Non-pigmented ciliary epithelial cell (primary cell): Measurements from ENCODE around the gene STAT4.

ENCODE experiments used
- DNase-seq: peaks from one replicate; pipeline ENCODE4 v3.0.0-alpha.2; 2010; ENCODE audit warnings: low read depth

Gene STAT4

DNA sequence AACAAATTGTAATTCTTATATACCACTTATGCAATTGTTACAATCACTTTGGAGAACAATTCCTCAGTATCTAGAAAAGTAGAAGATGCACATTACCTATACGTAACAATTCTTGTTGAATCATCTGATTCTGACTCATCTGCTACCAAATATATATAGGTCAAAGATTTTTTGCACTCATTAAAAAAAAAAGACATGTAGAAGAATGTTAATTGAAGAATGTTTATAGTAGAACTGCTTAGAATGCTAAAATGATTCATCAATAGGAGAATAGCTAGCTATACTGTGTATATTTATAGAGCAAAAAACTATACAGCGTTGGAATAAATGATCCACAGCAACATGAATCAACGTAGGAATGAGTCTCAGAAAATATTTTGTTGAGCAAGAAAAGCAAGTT lies 107.4 kb downstream of the STAT4 start:
- DNase-seq: no peak

DNA sequence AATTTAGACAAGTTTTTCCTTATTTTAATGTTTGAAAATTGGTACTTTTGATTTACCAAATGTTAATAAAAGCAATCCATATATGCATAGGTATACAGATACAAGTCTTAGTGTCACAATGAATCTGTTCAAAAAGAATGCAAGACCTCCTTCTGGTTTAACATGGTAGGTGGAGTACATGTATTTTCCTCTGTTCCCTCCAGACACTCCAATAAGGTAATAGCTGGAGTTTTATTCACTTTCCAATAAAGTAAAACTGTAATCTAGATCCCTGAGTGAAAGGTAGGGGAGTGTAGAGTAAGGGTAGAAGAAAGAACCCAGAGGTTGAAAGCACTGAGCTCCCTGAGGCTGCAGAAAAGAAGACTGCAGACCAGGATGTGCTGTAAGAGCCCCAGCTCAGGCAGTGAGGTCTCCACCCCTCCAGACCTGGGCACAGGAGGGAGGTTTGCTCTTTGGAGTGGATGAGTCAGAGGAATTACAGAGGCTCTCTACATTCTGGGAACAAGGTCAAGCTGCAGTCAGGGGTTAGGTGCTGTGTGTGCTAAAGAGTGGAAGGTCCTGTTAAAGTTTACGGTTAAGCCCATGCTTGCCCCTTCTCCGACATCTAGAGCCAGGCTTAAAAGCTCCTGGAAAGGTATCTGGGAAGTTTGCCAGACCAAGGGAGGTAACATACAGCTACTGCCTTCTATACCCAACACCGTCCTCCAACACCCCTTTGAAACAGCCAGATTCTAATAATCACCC lies 109.2 kb downstream of the STAT4 start:
- no peak for DNase-seq

GRCh38 chr2:191039616-191040015 lies 111.2 kb downstream of the STAT4 start:
- no peak for DNase-seq

DNA sequence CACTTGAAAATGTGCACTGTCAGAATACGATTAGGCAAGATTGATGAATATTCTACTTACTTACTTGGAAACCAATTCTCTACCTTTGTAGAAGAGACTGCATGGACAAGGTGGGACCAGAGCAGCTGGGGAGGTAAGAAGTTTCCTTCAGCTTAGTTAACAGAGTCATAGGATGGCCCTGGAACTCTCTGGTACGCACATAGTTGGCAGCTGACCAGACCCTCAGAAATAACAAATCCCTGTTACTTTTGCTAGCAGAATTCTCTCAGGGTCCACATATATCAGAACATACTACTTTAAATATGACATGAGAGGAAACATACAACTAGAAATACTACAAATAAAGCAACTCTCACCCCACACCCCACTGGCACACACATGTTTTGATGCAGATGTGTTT lies 112.1 kb downstream of the STAT4 start:
- no peak for DNase-seq

DNA sequence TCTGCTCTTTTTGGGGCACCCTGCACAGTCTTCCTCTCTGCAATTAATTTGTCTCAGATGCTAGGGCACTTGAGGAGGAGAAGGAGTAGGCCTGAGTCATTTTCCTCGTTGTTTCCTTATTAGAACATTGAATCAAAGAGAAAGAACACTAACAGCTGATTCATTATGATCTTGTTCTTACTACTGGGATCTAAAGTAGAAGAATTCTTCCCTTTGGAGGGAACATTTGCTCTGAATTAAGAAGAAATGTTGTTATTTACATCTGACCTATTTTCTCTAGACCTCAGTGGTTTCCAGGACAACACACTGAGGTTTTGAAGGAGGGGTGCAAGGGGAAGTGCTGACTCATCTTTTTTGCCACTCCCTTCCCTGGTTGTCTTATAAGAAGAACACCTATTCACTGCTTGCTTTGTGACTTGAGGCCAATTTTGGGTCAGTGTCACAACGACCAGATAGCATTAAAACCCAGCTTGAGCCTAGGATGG lies 112.5 kb downstream of the STAT4 start:
- DNase-seq: no peak

GRCh38 chr2:191037351-191037750 lies 113.4 kb downstream of the STAT4 start:
- DNase-seq: no peak

DNA sequence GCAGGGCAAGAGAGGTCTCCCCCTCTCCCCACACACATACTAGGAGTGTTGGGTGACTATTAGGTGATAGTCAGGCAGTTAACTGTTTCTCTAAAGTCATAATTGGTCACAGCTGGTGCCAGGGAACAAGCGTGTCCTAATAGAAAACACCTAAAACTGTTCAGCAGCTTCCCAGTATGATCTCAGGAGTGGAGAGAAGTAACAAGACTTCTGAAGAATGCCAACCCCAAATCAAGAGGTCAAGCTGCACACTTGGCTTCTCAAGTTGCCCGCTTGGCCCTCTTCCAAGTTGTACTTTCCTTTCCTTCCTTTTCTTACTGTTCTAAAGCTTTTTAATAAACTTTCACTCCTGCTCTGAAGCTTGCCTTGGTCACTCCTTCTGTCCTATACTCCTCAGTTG lies 114.4 kb downstream of the STAT4 start:
- no peak for DNase-seq

- no peak for DNase-seq
These were observed 118.0 kb downstream of the STAT4 start for GRCh38 chr2:191032588-191033429.

DNA sequence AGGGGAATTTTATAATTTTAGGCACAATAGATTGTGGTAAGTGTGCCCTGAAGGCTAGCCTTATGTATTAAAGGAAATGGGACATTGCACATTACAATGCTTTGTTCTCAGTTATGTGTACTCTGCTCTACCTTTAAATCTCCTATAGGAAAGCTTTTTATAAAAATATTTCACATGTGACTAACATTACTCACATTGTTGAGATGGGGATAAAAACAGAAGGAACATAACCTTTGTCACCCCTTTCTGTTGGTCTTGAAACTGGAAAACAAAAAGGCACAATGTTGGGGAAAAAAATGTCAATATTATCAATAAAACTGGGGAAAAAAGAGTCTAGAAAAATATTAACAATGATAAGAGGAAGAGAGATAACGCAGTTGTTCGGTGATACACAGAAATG lies 119.5 kb downstream of the STAT4 start:
- no peak for DNase-seq

DNA sequence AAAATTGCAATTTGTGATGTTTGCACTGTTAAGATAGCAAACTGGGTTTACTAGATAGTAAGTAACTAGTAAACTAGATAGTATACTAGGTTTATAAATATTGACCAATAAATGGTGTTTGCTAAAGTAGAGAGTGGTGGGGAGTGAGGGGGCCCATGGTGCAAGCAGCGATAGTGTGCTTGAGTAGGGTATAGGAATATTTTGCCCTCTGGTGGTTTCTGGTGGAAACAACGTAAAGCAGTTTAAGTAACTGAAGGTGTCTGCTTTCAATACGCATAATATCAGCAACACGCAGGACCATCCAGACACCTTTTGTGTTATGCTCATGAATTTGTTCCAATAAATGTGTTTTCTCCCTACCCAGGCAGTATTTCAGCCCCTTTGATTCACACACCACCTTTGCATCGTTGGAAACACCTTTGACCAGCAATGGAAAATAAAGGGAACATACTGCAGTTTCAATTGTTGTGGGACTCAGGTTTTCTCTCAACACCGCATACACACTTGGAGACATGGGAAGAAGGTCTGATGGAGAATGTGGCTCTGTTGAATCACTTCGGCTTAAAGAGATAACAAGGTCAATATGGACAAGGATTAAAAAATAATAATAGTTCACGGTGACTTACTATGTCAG lies 120.2 kb downstream of the STAT4 start:
- no peak for DNase-seq

DNA sequence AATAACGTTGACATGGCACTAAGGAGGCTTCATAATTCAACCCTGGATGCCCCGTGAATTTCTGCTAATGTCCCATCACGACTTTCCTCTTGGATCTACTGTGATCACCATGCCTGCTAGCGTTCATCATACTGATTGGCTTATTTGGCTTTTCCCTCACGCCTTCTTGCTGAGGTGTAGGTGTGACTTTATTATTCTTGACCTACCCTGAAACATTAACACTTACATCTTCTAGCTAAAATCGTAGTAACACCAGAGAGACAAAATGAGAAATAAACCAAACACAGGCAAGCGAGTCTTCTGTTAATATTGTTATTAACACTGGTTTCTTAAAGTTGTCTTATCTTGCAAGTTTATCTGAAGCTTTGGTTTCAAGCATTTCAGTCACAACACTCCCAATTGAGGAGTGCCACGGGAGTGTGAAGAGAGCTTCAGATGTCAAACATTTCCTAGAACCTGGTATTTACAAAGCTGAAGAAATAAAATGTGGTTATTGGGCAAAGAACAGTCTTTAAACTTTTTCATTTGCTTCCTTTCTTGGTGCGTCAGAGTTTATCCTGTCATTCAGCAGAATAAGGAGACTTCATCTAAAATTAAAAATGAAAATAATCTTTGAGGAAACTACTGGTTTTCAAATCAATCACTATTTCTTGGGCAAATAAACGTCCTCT lies 121.4 kb downstream of the STAT4 start:
- no peak for DNase-seq

GRCh38 chr2:191026377-191026776 lies 124.4 kb downstream of the STAT4 start:
- DNase-seq: no peak

- no peak for DNase-seq
These were observed 125.7 kb downstream of the STAT4 start for GRCh38 chr2:191025135-191025534.

- no peak for DNase-seq
These were observed 127.5 kb downstream of the STAT4 start for GRCh38 chr2:191023235-191023679.

GRCh38 chr2:191020742-191021381 lies 129.9 kb downstream of the STAT4 start:
- no peak for DNase-seq

DNA sequence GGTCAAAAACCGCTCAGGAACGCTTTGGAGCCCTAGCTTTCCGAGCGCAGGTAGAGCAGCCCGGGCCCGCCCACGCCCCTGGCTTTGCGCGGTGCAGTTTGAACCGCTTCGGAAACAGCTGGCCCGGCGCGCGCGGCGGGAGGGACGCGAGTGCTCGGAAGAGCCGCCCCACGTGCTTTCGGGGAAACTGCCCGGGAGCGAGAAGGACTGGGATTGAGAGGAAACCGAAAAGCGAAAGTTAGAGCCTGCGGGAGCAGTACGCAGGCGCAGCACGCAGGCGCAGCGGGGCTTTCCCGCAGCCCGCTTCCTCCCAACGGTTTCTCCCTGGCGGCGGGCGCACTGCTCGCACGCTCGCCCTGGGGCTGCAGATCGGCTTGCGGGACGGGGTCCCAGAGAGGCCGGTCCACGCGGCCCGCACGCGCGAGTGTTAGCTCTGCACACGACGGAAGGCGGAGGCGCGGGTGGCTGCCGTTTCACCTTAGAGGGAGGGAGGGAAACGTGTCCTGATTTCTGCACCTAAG lies 130.5 kb downstream of the STAT4 start:
- peak; percentile 79 for DNase-seq

- no peak for DNase-seq
These were observed 131.4 kb downstream of the STAT4 start for GRCh38 chr2:191019376-191019775.

- DNase-seq: no peak
These were observed 132.1 kb downstream of the STAT4 start for GRCh38 chr2:191018643-191019119.

- no peak for DNase-seq
These were observed 132.7 kb downstream of the STAT4 start for GRCh38 chr2:191018048-191018447.

GRCh38 chr2:191015831-191016230 lies 135.0 kb downstream of the STAT4 start:
- DNase-seq: no peak

DNA sequence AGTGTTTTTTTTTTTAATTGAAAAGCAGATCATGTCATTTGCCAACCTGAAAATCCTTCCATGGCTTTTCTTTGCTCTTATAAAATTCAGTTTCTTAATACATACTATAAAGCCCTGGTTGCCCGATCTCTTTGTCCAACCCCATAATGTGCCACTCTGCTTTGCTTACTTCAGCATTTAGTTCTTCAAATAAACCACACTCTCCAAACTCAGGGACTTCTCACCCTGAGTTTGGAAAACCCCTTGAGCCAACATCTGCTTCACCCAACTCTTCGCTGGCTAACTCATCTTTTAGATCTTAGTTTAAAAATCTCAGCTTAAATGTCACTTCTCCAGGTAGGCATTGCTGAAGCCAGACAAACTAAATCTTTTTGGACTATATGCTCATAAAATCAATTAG lies 135.6 kb downstream of the STAT4 start:
- no peak for DNase-seq
